CD14-positive monocyte (primary cell): ENCODE results near the gene NAGS. TPM values are rescaled to one million over a fixed set of nuclear protein-coding genes. Genes with fewer than 3 reads are reported as not detected.

Experiments
- DNase-seq, 3 donors: peaks; one replicate each; pipeline ENCODE4 v3.0.0-alpha.2; 2011 to 2022
- H2AFZ ChIP-seq: 2 replicates; pipeline ENCODE4 v1.6.0; 2012; ENCODE audit warnings: mild to moderate bottlenecking, low read depth, low read length, inconsistent platforms; ENCODE audit not compliant: insufficient read depth, poor library complexity, severe bottlenecking
- H3K27ac ChIP-seq, 2 donors: 1 replicate in 1 of 2; 2 replicates in 1 of 2; pipeline ENCODE4 v1.5.1; 2012 to 2013; ENCODE audit warnings: low read length in 2 of 2, control low read depth in 1 of 2, inconsistent platforms in 1 of 2, low read depth in 1 of 2, mild to moderate bottlenecking in 1 of 2
- H3K27me3 ChIP-seq, 2 donors: one replicate each; pipeline versions ENCODE4 v1.6.0 to v1.6.1; 2011 to 2013; ENCODE audit warnings: low read length in 2 of 2; ENCODE audit not compliant: control insufficient read depth in 2 of 2, insufficient read depth in 2 of 2
- H3K36me3 ChIP-seq, 2 donors: replicated peaks in 1 of 2; 1 replicate in 1 of 2; 2 replicates in 1 of 2; pipeline versions ENCODE4 v1.5.1 to v1.6.1; 2012 to 2013; ENCODE audit warnings: low read length in 2 of 2, control low read depth in 1 of 2, inconsistent platforms in 1 of 2, mild to moderate bottlenecking in 1 of 2; ENCODE audit not compliant: insufficient read depth in 2 of 2, control insufficient read depth in 1 of 2
- H3K4me1 ChIP-seq, 2 donors: 1 replicate in 1 of 2; 2 replicates in 1 of 2; pipeline versions ENCODE4 v1.5.1 to v1.6.1; 2012 to 2013; ENCODE audit warnings: low read length in 2 of 2, control low read depth in 1 of 2, inconsistent platforms in 1 of 2, mild to moderate bottlenecking in 1 of 2, moderate library complexity in 1 of 2; ENCODE audit not compliant: insufficient read depth in 2 of 2, control insufficient read depth in 1 of 2
- H3K4me2 ChIP-seq: replicated peaks from 2 replicates; pipeline ENCODE3; 2012; ENCODE audit warnings: low read length, moderate library complexity, mild to moderate bottlenecking; ENCODE audit not compliant: poor library complexity, severe bottlenecking; ENCODE audit errors: extremely low read depth
- H3K4me3 ChIP-seq, 3 experiments: fragments of 200-600 bp in 1 of 3; sonication (generic) in 1 of 3; replicated peaks in 1 of 3; 1 replicate in 2 of 3; 2 replicates in 1 of 3; pipeline ENCODE4 v1.5.1; 2011 to 2013; ENCODE audit warnings: low read length in 3 of 3, mild to moderate bottlenecking in 3 of 3, control low read depth in 2 of 3, low read depth in 2 of 3, inconsistent platforms in 1 of 3, moderate library complexity in 1 of 3
- H3K79me2 ChIP-seq: 2 replicates; pipeline ENCODE4 v1.6.0; 2012; ENCODE audit warnings: mild to moderate bottlenecking, control low read depth, inconsistent platforms, low read length, moderate library complexity; ENCODE audit not compliant: insufficient read depth
- H3K9ac ChIP-seq: 2 replicates; pipeline ENCODE4 v1.6.0; 2017; ENCODE audit warnings: low read length, mild to moderate bottlenecking; ENCODE audit not compliant: insufficient read depth, poor library complexity, severe bottlenecking
- H3K9me3 ChIP-seq, 2 donors: replicated peaks in 1 of 2; 1 replicate in 1 of 2; 2 replicates in 1 of 2; pipeline versions ENCODE4 v1.5.1 to v1.6.1; 2012 to 2013; ENCODE audit warnings: low read length in 2 of 2, control low read depth in 1 of 2; ENCODE audit not compliant: control insufficient read depth in 1 of 2, insufficient read depth in 1 of 2
- H4K20me1 ChIP-seq: 2 replicates; pipeline ENCODE4 v1.6.0; 2012; ENCODE audit warnings: mild to moderate bottlenecking, low read length, control low read depth, moderate library complexity; ENCODE audit not compliant: insufficient read depth
- H3K27ac Mint-ChIP-seq, 7 donors: one replicate each; pipeline ENCODE4 v1.8.0; 2020; ENCODE audit warnings: mild to moderate bottlenecking in 7 of 7, mixed read lengths in 7 of 7, moderate library complexity in 6 of 7, inconsistent platforms in 2 of 7
- H3K27me3 Mint-ChIP-seq, 3 donors: one replicate each; pipeline ENCODE4 v1.8.0; 2021 to 2022; ENCODE audit warnings: low read depth in 3 of 3, mild to moderate bottlenecking in 3 of 3, mixed read lengths in 3 of 3, moderate library complexity in 3 of 3, inconsistent platforms in 1 of 3
- H3K36me3 Mint-ChIP-seq, 2 donors: one replicate each; pipeline ENCODE4 v1.8.0; 2020; ENCODE audit warnings: mixed read lengths in 2 of 2, inconsistent platforms in 1 of 2, mild to moderate bottlenecking in 1 of 2
- H3K4me1 Mint-ChIP-seq: one replicate; pipeline ENCODE4 v1.8.0; 2020; ENCODE audit warnings: mild to moderate bottlenecking, mixed read lengths
- H3K4me3 Mint-ChIP-seq, 2 donors: one replicate each; pipeline ENCODE4 v1.8.0; 2020; ENCODE audit warnings: mild to moderate bottlenecking in 2 of 2, mixed read lengths in 2 of 2, moderate library complexity in 1 of 2
- H3K9me3 Mint-ChIP-seq, 7 donors: one replicate each; pipeline ENCODE4 v1.8.0; 2020 to 2022; ENCODE audit warnings: mixed read lengths in 7 of 7, mild to moderate bottlenecking in 6 of 7, moderate library complexity in 6 of 7, inconsistent platforms in 2 of 7
- WGBS: methylation state at CpG from one replicate; pipeline ENCODE4 v1.1.5; 2013; ENCODE audit warnings: missing lambda C conversion rate; ENCODE audit not compliant: insufficient coverage; 5-methylcytosine and 5-hydroxymethylcytosine counted together
- intact Hi-C, 2 donors: fragments of 100-400 bp; cut with micrococcal nuclease; formaldehyde crosslinking; loops; one replicate each; pipeline versions ENCODE4 v1.15.0 to v1.15.1; 2023
- polyA plus RNA-seq, 3 donors: library from polyadenylated mRNA; depleted of rRNA in 1 of 3; unstranded in 2 of 3; stranded (reverse) in 1 of 3; fragments of 300-500 nt in 2 of 3; fragments of >200 nt in 1 of 3; fragmentation: Illumina TruSeq in 2 of 3; gene quantifications; 1 replicate in 2 of 3; 2 replicates in 1 of 3; pipeline ENCODE4 v1.2.3, GENCODE V29; 2012 to 2021
- TF ChIP-seq, protein P1 (sequence below): fragments of 200-600 bp; IDR thresholded peaks from one replicate; pipeline ENCODE4 v1.8.0; 2022; ENCODE audit warnings: antibody characterized with exemption, mild to moderate bottlenecking

Gene NAGS
- polyA plus RNA-seq, 3 donors = 0.65 to 0.93 (median 0.84) TPM

DNA sequence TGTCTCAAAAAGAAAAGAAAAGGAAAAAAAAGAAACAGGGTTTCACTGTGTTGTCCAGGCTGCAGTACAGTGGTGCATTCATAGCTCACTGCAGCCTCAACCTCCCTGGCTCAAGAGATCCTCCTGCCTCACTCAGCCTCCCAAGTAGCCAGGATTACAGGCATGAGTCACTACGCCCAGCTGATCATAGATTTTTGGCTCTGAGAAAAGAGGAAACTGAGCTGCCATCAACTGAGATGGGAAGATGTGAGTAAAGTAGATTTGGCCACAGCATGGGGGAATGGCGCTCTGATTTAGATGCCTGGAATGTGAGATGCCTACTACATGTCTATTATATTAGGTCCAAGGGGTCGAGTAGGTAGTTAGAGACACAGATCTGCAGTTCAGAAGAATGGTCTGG is 5.9 kb upstream of the NAGS start:
- Histone ChIP-seq H2AFZ (no peak overlapping the region), H3K4me2 (no peak overlapping the region), H3K36me3 (no peaks in the 10 kb centered on the region), H4K20me1 (no peaks in the 10 kb centered on the region), H3K4me1 (peaks cover 7% of the 10 kb centered on the region in 2 donors), H3K27ac (no peak overlapping the region), H3K9ac (no peak overlapping the region), H3K27me3 (peaks cover 23 to 52% of the 10 kb centered on the region in 2 donors), H3K9me3 (peaks cover 0 to 7% of the 10 kb centered on the region in 2 donors), H3K79me2 (no peaks in the 10 kb centered on the region), H3K4me3 (no peak overlapping the region)
- peak; percentile 36 to 70 (median 41) for DNase-seq
- intact Hi-C loops = no loop called here
- H3K36me3 Mint-ChIP-seq = no peaks in the 10 kb centered on the region
- H3K27me3 Mint-ChIP-seq = peaks cover 35 to 56% (median 55%) of the 10 kb centered on the region in 3 donors
- peaks cover 0 to 9% (median 0%) of the 10 kb centered on the region in 7 donors for H3K9me3 Mint-ChIP-seq
- TF ChIP-seq, protein P1, sequence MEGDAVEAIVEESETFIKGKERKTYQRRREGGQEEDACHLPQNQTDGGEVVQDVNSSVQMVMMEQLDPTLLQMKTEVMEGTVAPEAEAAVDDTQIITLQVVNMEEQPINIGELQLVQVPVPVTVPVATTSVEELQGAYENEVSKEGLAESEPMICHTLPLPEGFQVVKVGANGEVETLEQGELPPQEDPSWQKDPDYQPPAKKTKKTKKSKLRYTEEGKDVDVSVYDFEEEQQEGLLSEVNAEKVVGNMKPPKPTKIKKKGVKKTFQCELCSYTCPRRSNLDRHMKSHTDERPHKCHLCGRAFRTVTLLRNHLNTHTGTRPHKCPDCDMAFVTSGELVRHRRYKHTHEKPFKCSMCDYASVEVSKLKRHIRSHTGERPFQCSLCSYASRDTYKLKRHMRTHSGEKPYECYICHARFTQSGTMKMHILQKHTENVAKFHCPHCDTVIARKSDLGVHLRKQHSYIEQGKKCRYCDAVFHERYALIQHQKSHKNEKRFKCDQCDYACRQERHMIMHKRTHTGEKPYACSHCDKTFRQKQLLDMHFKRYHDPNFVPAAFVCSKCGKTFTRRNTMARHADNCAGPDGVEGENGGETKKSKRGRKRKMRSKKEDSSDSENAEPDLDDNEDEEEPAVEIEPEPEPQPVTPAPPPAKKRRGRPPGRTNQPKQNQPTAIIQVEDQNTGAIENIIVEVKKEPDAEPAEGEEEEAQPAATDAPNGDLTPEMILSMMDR = no peak
- H3K4me1 Mint-ChIP-seq = peaks cover 9% of the 10 kb centered on the region
- peak overlapping the region in 1 of 2 donors; percentile 3 for H3K4me3 Mint-ChIP-seq
- 100% methylated on average over 1 of the region's 3 CpGs for WGBS
- no peak overlapping the region for H3K27ac Mint-ChIP-seq

DNA sequence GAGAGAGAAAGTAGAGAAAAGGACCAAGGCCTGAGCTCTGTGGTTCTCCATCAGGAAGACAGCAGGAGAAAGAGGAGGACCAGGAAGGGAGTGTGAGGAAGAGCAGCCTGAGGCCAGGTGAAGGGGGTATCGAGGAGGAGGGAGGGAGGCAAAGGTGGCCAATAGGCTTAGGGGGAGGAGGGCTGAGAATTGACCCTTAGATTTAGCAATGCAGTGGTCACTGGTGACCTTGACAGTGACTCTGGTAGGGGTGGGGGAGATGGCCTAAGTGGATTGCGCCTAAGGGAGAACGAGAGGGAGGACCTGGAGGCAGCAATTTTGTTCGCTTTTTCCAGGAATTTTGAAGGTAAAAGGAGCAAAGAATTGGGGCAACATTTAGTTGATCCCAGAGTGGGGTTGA is 5.4 kb upstream of the NAGS start:
- H3K79me2 ChIP-seq = no peaks in the 10 kb centered on the region
- no peaks in the 10 kb centered on the region for H3K36me3 ChIP-seq
- H3K4me1 ChIP-seq = peaks cover 7% of the 10 kb centered on the region in 2 donors
- no peaks in the 10 kb centered on the region for H3K36me3 Mint-ChIP-seq
- TF ChIP-seq, protein P1 = no peak
- H3K27ac Mint-ChIP-seq = no peak overlapping the region
- H3K27ac ChIP-seq = no peak overlapping the region
- H3K27me3 ChIP-seq = peaks cover 25 to 53% of the 10 kb centered on the region in 2 donors
- no peak overlapping the region for H3K9ac ChIP-seq
- no peak overlapping the region for H3K4me3 ChIP-seq
- peaks cover 0 to 7% (median 0%) of the 10 kb centered on the region in 7 donors for H3K9me3 Mint-ChIP-seq
- no peaks in the 10 kb centered on the region for H4K20me1 ChIP-seq
- peaks cover 39 to 57% (median 56%) of the 10 kb centered on the region in 3 donors for H3K27me3 Mint-ChIP-seq
- WGBS = 94% methylated on average over 4 of the region's 4 CpGs
- H3K4me3 Mint-ChIP-seq = peak overlapping the region in 1 of 2 donors; percentile 40
- peaks cover 0 to 7% of the 10 kb centered on the region in 2 donors for H3K9me3 ChIP-seq
- DNase-seq = no peak
- H3K4me1 Mint-ChIP-seq = peaks cover 9% of the 10 kb centered on the region
- intact Hi-C loops = no loop called here
- H2AFZ ChIP-seq = no peak overlapping the region
- H3K4me2 ChIP-seq = no peak overlapping the region
